ENCODE measurements around the gene SNAP91. TPM values are rescaled to one million over a fixed set of nuclear protein-coding genes. Genes with fewer than 3 reads are reported as not detected.
"Not testable (repeated sequence)": the region's sequence is repeated elsewhere in the genome, so short reads cannot be mapped to it uniquely, and the experiment has no call there.

The SNAP91 gene
- total RNA-seq, 2 experiments from 2014 or later, result not detected

- H3K4me1 Mint-ChIP-seq, result no peaks in the 10 kb centered on the region
- DNase-seq, result no peak
- POLR2A ChIA-PET, result no interaction called here
- H3K9me3 Mint-ChIP-seq, result no peaks in the 10 kb centered on the region
- no peak for ATAC-seq (ENCODE audit: low read depth)
- H3K27me3 Mint-ChIP-seq, result peaks cover 34% of the 10 kb centered on the region
- no peak overlapping the region for H3K4me3 Mint-ChIP-seq
- H3K36me3 Mint-ChIP-seq, result no peaks in the 10 kb centered on the region
- no peak overlapping the region for H3K27ac Mint-ChIP-seq
These were observed 6.2 kb downstream of the SNAP91 start for GRCh38 chr6:83702749-83703148.

GRCh38 chr6:83702077-83702476 is 6.8 kb downstream of the SNAP91 start:
- Mint-ChIP-seq H3K4me1 (no peaks in the 10 kb centered on the region), H3K9me3 (no peaks in the 10 kb centered on the region), H3K27ac (no peak overlapping the region), H3K4me3 (no peak overlapping the region), H3K27me3 (peaks cover 28% of the 10 kb centered on the region), H3K36me3 (no peaks in the 10 kb centered on the region)
- no peak for DNase-seq
- POLR2A ChIA-PET, result no interaction called here
- no peak for ATAC-seq (ENCODE audit: low read depth)

- Mint-ChIP-seq H3K27ac (no peak overlapping the region), H3K4me3 (no peak overlapping the region)
- POLR2A ChIA-PET, result no interaction called here
These were observed 12.2 kb downstream of the SNAP91 start for GRCh38 chr6:83696674-83697073.

GRCh38 chr6:83685481-83685880 is 23.4 kb downstream of the SNAP91 start:
- ATAC-seq (ENCODE audit: low read depth) (no peak), DNase-seq (no peak)
- Mint-ChIP-seq H3K9me3 (peaks cover 3% of the 10 kb centered on the region), H3K4me3 (no peak overlapping the region), H3K27me3 (no peaks in the 10 kb centered on the region), H3K36me3 (no peaks in the 10 kb centered on the region), H3K4me1 (no peaks in the 10 kb centered on the region), H3K27ac (no peak overlapping the region)
- POLR2A ChIA-PET, result no interaction called here

More at GRCh38 chr6:83696674-83697073, 12.2 kb downstream of the SNAP91 start:
- H3K4me1 Mint-ChIP-seq, result no peaks in the 10 kb centered on the region
- no peak for ATAC-seq (ENCODE audit: low read depth)
- H3K9me3 Mint-ChIP-seq, result no peaks in the 10 kb centered on the region
- no peak for DNase-seq
- H3K36me3 Mint-ChIP-seq, result no peaks in the 10 kb centered on the region
- peaks cover 5% of the 10 kb centered on the region for H3K27me3 Mint-ChIP-seq

GRCh38 chr6:83677791-83678190 is 31.1 kb downstream of the SNAP91 start:
- Mint-ChIP-seq H3K27ac (no peak overlapping the region), H3K4me1 (no peaks in the 10 kb centered on the region), H3K27me3 (peaks cover 2% of the 10 kb centered on the region), H3K4me3 (no peak overlapping the region), H3K36me3 (no peaks in the 10 kb centered on the region), H3K9me3 (no peaks in the 10 kb centered on the region)
- ATAC-seq (ENCODE audit: low read depth) (no peak), DNase-seq (no peak)
- POLR2A ChIA-PET, result no interaction called here

- no peaks in the 10 kb centered on the region for H3K36me3 Mint-ChIP-seq
- DNase-seq (no peak), ATAC-seq (ENCODE audit: low read depth) (no peak)
- POLR2A ChIA-PET, result no interaction called here
- no peak overlapping the region for H3K4me3 Mint-ChIP-seq
- H3K27me3 Mint-ChIP-seq, result no peaks in the 10 kb centered on the region
- no peak overlapping the region for H3K27ac Mint-ChIP-seq
- no peaks in the 10 kb centered on the region for H3K4me1 Mint-ChIP-seq
- no peaks in the 10 kb centered on the region for H3K9me3 Mint-ChIP-seq
These were observed 70.9 kb downstream of the SNAP91 start for GRCh38 chr6:83637953-83638352.

- DNase-seq (no peak), ATAC-seq (ENCODE audit: low read depth) (no peak)
- Mint-ChIP-seq H3K27ac (no peak overlapping the region), H3K36me3 (no peaks in the 10 kb centered on the region), H3K9me3 (peaks cover 2% of the 10 kb centered on the region), H3K4me1 (no peaks in the 10 kb centered on the region), H3K4me3 (no peak overlapping the region), H3K27me3 (no peaks in the 10 kb centered on the region)
- POLR2A ChIA-PET, result no interaction called here
These were observed 72.1 kb downstream of the SNAP91 start for GRCh38 chr6:83636800-83637199.

GRCh38 chr6:83633609-83634008 is 75.3 kb downstream of the SNAP91 start:
- no peaks in the 10 kb centered on the region for H3K4me1 Mint-ChIP-seq
- peaks cover 4% of the 10 kb centered on the region for H3K9me3 Mint-ChIP-seq
- no peak for ATAC-seq (ENCODE audit: low read depth)
- H3K27ac Mint-ChIP-seq, result no peak overlapping the region
- H3K27me3 Mint-ChIP-seq, result no peaks in the 10 kb centered on the region
- no peaks in the 10 kb centered on the region for H3K36me3 Mint-ChIP-seq
- no peak for DNase-seq
- POLR2A ChIA-PET, result no interaction called here
- no peak overlapping the region for H3K4me3 Mint-ChIP-seq

GRCh38 chr6:83633149-83633548 is 75.8 kb downstream of the SNAP91 start:
- DNase-seq (no peak), ATAC-seq (ENCODE audit: low read depth) (no peak)
- POLR2A ChIA-PET, result no interaction called here
- no peak overlapping the region for H3K4me3 Mint-ChIP-seq
- no peaks in the 10 kb centered on the region for H3K4me1 Mint-ChIP-seq
- no peak overlapping the region for H3K27ac Mint-ChIP-seq
- H3K9me3 Mint-ChIP-seq, result peaks cover 4% of the 10 kb centered on the region
- no peaks in the 10 kb centered on the region for H3K36me3 Mint-ChIP-seq
- no peaks in the 10 kb centered on the region for H3K27me3 Mint-ChIP-seq

- H3K4me1 Mint-ChIP-seq, H3K27ac Mint-ChIP-seq, POLR2A ChIA-PET: not testable (repeated sequence)
These were observed 79.0 kb downstream of the SNAP91 start for GRCh38 chr6:83629908-83630307.

GRCh38 chr6:83615025-83615999 is 93.6 kb downstream of the SNAP91 start:
- no peaks in the 10 kb centered on the region for H3K36me3 Mint-ChIP-seq
- no peaks in the 10 kb centered on the region for H3K4me1 Mint-ChIP-seq
- DNase-seq, result no peak
- no peak for ATAC-seq (ENCODE audit: low read depth)
- no peak overlapping the region for H3K4me3 Mint-ChIP-seq
- peaks cover 3% of the 10 kb centered on the region for H3K27me3 Mint-ChIP-seq
- H3K27ac Mint-ChIP-seq, result no peak overlapping the region
- POLR2A ChIA-PET, result no interaction called here
- H3K9me3 Mint-ChIP-seq, result no peaks in the 10 kb centered on the region

More at GRCh38 chr6:83629908-83630307, 79.0 kb downstream of the SNAP91 start:
- not testable (repeated sequence) for H3K4me3 Mint-ChIP-seq; H3K36me3 Mint-ChIP-seq; H3K9me3 Mint-ChIP-seq; DNase-seq; H3K27me3 Mint-ChIP-seq; ATAC-seq (ENCODE audit: low read depth)

GRCh38 chr6:83613378-83613777 is 95.5 kb downstream of the SNAP91 start:
- Mint-ChIP-seq H3K27ac (no peak overlapping the region), H3K27me3 (peaks cover 3% of the 10 kb centered on the region), H3K36me3 (no peaks in the 10 kb centered on the region), H3K4me3 (no peak overlapping the region), H3K9me3 (no peaks in the 10 kb centered on the region), H3K4me1 (no peaks in the 10 kb centered on the region)
- POLR2A ChIA-PET, result no interaction called here
- ATAC-seq (ENCODE audit: low read depth), result no peak
- no peak for DNase-seq

GRCh38 chr6:83609248-83609647 is 99.7 kb downstream of the SNAP91 start:
- Mint-ChIP-seq H3K9me3 (no peaks in the 10 kb centered on the region), H3K4me3 (no peak overlapping the region), H3K36me3 (no peaks in the 10 kb centered on the region), H3K4me1 (no peaks in the 10 kb centered on the region), H3K27me3 (peaks cover 3% of the 10 kb centered on the region), H3K27ac (no peak overlapping the region)
- ATAC-seq (ENCODE audit: low read depth), result no peak
- POLR2A ChIA-PET, result no interaction called here
- DNase-seq, result no peak

- no peak for DNase-seq
- Mint-ChIP-seq H3K9me3 (no peaks in the 10 kb centered on the region), H3K36me3 (no peaks in the 10 kb centered on the region), H3K27ac (no peak overlapping the region), H3K27me3 (no peaks in the 10 kb centered on the region), H3K4me1 (no peaks in the 10 kb centered on the region), H3K4me3 (no peak overlapping the region)
- no peak for ATAC-seq (ENCODE audit: low read depth)
- POLR2A ChIA-PET, result no interaction called here
These were observed 103.4 kb downstream of the SNAP91 start for GRCh38 chr6:83605517-83605916.
